Measurements from ENCODE around the gene FBXL16.
A peak's percentile ranks its signal among the peaks of the same experiment; 100 is the strongest.

FBXL16 gene

GRCh38 chr16:734981-735881 is 29.6 kb upstream of the FBXL16 start:
- DNase-seq = no peak

DNA sequence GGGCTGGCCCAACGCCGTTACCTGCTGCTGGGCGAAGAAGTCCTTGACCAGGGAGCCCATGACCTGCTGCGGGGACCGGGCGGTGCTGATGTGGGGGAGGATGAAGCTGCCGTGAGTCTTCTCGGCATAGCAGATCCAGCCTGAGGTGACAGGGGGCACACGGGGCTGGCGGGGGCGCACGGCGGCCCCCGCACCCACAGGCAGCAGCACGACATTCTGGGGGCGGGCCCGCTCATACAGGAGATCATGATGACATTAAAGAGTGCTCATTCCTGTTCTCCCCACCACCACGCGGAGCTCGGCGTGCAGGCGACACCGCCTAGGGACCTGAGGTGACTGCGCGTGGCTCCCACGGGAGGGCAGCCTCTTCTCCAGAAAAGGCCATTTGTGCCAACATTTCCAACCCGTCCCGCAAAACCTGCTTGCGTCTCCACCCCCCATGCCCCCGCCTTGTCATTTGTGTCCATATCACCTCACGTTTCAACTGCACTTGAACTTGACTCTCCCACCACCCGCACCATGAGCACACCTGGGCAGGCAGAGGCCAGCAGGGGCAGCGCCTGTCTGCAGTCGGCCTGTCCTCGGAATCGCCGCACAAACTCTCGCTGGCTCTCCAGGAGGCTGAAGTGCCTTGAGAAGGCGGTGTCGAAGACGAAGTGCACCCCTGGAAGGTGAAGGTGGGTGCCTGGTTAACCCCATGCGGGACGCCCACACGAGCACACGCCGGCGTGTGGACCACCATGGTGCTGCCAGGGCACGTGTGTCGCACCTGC is 28.8 kb upstream of the FBXL16 start:
- no peak for DNase-seq

DNA sequence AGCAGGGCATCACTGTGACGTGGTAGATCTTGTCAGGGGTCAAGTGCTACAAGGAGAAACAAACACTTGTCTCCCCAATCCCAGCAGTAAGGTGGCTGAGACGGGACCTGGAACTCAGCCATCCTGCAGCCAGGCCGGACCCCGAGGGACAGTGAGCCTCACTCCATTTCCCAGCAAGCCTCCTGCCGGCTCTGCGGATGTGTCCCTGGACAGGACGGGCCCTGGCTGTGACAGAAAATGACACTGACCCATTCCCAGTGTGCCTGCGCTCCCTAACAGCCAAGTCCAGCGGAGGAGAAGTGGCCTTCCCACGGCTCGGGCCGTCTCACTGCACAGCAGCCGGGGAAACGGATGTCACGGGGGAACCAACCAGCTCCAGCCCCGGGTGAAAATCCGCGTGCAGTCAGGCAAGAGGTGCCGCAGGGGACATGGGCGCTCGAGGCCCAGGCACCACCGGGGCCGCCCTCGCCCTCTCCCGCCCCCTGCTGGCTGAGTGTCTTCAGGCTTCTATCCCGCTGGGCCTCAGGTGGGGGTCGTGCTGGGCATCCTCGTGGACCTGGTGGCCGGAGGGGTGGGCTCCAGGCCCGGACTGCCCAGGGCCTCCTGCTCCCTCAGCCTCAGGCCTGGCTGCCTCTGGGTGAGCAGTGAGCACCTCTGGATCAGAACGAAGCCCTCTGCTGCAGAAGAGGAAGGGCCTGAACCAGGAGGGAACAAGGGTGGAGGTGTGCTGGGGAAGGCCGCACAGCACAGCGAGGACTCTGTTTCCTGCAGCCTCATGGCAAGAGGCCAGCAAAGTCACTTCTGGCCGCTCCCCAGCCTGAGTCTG is 28.0 kb upstream of the FBXL16 start:
- no peak for DNase-seq

GRCh38 chr16:732936-733335 is 27.3 kb upstream of the FBXL16 start:
- DNase-seq = no peak

GRCh38 chr16:732332-732731 is 26.7 kb upstream of the FBXL16 start:
- DNase-seq = no peak

GRCh38 chr16:730666-731509 is 25.3 kb upstream of the FBXL16 start:
- no peak for DNase-seq

GRCh38 chr16:729768-730665 is 24.4 kb upstream of the FBXL16 start:
- no peak for DNase-seq

DNA sequence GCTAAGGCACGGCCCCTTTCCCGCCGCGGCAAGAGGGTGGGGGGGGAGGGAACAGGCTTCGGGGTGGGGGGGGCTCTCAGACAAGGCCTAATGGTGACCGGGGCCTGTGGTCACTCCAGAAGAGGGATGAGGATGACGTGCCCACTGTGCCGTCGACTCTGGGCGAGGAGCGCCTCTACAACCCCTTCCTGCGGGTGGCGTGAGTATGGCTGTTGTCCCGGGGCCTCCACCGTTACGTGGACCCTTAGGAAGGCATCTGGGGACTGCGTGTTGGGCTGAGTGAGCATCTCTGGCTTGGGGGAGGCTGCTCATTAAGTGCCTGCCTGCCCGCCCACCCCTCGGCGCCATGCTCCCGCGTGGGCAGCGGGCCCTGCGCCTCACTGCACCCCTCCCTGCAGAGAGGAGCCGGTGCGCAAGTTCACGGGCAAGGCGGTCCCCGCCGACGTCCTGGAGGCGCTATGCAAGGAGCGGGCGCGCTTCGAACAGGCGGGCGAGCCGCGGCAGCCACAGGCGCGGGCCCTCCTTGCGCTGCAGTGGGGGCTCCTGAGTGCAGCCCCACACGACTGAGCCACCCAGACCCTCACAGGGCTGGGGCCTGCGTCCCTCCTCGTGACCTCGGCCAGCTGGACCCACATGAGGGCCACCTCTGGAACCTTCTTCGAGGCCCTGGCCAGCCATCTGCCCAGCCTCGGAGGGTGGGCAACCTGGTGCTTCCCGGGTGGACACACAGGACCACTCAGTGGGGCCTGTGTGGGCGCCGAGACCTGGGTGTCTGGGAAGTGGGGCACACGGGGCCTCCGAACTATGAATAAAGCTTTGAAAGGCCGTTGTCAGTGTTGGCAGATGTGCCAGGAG is 23.5 kb upstream of the FBXL16 start:
- DNase-seq = no peak

GRCh38 chr16:728131-728889 is 22.7 kb upstream of the FBXL16 start:
- DNase-seq = peak; percentile 77

- peak; percentile 36 to 40 for DNase-seq
Observed at GRCh38 chr16:727291-727977, 21.8 kb upstream of the FBXL16 start.

DNA sequence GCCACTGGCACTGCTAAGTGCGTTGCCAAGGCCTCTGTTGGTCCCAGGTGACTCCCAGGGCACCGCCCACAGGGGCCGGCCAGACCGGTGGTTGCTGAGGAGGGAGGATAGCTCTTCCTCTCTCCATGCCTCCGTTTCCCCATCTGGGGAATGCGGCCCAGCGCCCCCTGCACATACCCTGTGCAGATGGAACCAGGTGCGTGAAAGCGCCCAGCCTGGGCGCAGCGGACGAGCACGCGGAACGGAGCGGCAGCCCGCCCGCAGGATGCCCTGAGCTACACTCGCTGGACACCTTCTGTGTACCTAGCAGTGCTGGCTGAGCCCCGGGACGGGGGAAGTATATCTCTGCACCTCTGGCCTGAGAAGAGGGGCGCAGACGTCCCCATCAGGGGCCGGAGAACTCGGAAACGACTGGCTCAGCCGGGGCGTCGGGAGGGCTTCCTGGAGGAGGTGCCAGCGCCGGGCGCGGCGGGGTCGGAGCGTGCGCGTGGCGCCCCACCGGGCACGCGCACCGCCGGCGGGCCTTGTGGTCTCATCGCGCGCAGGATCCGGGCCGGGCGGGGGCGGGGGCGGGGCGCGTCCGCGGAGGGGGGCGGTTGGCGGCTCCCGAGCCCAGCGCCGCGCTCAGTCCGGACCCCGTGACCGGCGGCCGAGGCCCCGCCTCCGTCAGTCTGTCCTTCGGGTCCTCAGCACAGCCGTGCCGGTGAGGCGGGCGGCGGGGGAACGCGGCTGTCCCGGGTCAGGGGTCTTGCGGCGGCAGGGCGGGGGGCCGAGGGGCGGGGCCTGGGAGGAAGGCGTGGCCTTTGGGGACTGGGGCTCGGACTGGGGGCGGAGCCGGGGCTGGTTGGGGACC is 21.1 kb upstream of the FBXL16 start, which contains the start of the genes CCDC78 and HAGHL:
Gene CCDC78 (minus strand): TSS at position 6 of the 853 bp plus-strand sequence. CDS start 76 bp downstream, outside the sequence.
Gene HAGHL (plus strand): TSS at position 669 of the 853 bp plus-strand sequence. CDS start 404 bp downstream, outside the sequence.
- DNase-seq = peak; percentile 68 to 75

- DNase-seq = no peak
Observed at GRCh38 chr16:726188-726437, 20.5 kb upstream of the FBXL16 start.

DNA sequence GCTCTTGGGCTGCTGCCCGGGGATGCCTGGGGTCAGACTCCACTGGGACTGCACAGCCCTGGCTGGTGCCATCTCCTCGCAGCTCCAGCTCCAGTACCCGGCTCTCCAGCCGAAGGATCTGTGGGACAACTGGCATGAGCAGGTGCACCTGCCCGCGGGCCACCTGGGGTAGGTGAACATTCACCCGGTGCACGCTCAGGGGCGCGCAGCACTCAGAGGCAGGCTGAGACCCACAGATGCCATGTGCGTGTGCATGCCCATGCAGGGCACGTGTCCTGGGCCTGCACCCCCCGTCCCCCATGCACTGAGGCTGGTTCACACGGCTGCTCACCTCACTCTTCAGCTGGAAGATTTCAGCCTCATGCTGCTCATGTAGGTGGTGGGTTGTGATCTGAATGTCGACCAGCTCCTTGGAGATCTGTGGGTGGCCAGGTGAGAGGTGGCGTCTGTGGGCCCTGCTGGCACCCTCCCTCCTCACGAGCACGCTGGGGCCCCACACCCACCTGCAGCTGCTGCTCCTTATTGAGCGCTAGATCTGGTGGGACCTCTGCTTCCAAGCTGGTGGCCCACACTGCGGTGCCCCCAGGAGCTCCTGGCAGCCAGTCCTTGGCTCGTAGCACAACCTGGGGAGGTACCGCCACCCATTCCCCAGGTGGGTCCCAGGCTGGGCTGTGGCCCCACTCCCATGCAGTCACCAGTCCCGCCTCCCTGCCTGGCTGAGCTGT is 20.0 kb upstream of the FBXL16 start:
- no peak for DNase-seq

GRCh38 chr16:725041-725376 is 19.4 kb upstream of the FBXL16 start:
- DNase-seq = no peak

DNA sequence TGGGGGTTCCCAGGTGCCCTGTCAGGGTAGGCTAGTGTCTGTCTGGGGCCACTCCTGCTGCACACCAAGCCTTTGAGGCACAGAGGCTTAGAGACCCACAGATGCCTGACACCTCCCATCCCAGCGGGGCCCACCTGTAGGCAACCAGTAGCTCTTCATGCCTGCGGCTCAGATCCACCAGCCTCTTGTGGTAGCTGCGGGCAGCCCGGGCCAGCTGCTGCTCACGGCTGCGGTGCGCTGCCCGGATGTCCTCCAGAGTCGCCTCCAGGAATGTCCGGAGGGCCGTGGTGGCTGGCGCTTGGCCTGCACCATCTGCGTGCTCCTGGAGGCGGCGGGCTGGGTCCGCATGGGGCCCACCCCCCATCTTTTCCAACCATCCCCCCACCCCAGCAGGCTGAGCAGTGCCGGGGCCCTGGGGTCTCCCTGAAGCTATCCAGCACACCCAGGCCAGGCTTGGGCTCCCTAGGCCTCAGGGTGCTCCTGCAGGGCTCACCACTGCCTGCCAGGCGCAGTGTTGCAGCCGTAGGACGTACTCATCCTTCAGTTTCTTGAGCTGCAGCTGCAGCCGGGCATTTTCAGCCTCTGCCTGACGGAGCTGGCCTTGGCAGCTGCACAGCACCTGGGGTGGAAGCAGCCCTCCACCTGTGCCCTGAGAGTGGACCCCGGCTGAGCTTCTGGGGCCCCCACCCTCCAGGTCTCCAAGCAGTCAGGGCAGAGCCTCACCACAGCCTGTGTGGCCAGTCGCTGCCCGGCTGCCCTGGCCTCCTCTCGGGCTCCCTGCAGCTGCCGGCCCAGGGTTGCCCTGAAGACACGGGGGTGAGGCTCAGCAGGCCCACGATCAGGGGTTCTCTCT is 18.8 kb upstream of the FBXL16 start:
- no peak for DNase-seq

DNA sequence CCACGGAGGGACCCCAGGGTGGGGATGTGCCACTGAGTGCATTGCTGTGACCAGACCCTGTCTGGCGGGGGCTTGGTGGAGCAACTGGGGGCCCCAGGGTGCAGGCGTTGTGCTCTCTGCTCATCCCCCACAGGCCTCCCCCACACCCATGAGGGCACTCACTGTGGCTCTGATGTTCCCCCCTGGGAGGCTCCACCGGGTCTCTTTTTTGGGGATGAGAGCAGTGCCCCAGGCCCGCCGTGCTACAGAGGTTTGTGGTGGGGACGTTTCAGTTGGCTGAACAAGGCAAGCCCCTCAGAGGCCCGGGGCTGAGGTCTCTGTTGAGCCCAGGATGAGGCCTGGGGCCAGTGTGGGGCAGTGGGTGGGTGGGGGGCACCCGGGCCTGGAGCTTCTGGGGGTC is 18.1 kb upstream of the FBXL16 start:
- DNase-seq = no peak

All from CD4-positive, alpha-beta T cell treated with Interleukin-1 beta for 1 hour (primary cell).